ENCODE measurements around the gene SRP9.
"Not testable (repeated sequence)": the region's sequence is repeated elsewhere in the genome, so short reads cannot be mapped to it uniquely, and the experiment has no call there.

DNA sequence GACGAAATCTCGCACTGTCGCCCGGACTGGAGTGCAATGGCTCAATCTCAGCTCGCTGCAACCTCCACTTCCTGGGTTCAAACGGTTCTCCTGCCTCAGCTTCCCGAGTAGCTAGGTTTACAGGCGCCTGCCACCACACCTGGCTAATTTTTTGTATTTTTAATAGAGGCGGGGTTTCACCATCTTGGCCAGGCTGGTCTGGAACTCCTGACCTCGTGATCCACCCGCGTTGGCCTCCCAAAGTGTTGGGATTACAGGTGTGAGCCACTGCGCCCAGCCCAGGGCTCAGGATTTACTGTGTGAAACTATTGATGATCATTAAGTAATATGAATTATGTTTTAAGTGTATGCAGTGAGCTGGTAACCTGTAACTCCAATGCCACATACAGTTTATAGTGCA lies 1.5 kb downstream of the SRP9 start:
- TF ChIP-seq, protein P1, sequence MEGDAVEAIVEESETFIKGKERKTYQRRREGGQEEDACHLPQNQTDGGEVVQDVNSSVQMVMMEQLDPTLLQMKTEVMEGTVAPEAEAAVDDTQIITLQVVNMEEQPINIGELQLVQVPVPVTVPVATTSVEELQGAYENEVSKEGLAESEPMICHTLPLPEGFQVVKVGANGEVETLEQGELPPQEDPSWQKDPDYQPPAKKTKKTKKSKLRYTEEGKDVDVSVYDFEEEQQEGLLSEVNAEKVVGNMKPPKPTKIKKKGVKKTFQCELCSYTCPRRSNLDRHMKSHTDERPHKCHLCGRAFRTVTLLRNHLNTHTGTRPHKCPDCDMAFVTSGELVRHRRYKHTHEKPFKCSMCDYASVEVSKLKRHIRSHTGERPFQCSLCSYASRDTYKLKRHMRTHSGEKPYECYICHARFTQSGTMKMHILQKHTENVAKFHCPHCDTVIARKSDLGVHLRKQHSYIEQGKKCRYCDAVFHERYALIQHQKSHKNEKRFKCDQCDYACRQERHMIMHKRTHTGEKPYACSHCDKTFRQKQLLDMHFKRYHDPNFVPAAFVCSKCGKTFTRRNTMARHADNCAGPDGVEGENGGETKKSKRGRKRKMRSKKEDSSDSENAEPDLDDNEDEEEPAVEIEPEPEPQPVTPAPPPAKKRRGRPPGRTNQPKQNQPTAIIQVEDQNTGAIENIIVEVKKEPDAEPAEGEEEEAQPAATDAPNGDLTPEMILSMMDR (conservative IDR thresholded peaks at IDR 0.05; ENCODE audit: low read depth, low read length) = not testable (repeated sequence)
- not testable (repeated sequence) for TF ChIP-seq EZH2 (IDR thresholded peaks at IDR 0.05; ENCODE audit: low read length, unreplicated experiment)
